PC-3 (cell line): ENCODE measurements around the gene PTPRH. TPM values are rescaled to one million over a fixed set of nuclear protein-coding genes. Genes with fewer than 3 reads are reported as not detected.

Source experiments
- ATAC-seq: fragments of 200-7000 bp; cut with Tn5 transposase; 2 replicates; pipeline ENCODE4 v1.9.1; 2020; ENCODE audit warnings: mild to moderate bottlenecking, moderate library complexity
- BruUV-seq: library from RNA; stranded (reverse); fragments of 400-500 nt; replicated peaks from 2 replicates; lab custom pipeline; 2021; lab: Mats Ljungman, UMichigan
- CTCF ChIA-PET: fragments of 300-600 bp; sonication (Branson Sonifier 250); formaldehyde crosslinking; loops from one replicate; lab custom pipeline; 2022; ENCODE audit warnings: antibody characterized with exemption; lab: Charles Lee
- POLR2A ChIA-PET: fragments of 300-600 bp; sonication (Branson Sonifier 250); formaldehyde crosslinking; loops from one replicate; lab custom pipeline; 2022; ENCODE audit warnings: antibody characterized with exemption; ENCODE audit not compliant: unreplicated experiment; lab: Charles Lee
- DNase-seq: peaks from one replicate; pipeline ENCODE4 v3.0.0-alpha.2; 2015
- H2AFZ ChIP-seq: fragments of 300-600 bp; sonication (generic); 2 replicates; pipeline ENCODE4 v1.6.0; 2016; ENCODE audit warnings: antibody characterized with exemption, low read length
- H3F3A ChIP-seq: fragments of 300-600 bp; sonication (generic); one replicate; pipeline ENCODE4 v1.6.0; 2017; ENCODE audit warnings: antibody characterized with exemption, low read length, control low read depth, mild to moderate bottlenecking; ENCODE audit not compliant: unreplicated experiment
- H3K27ac ChIP-seq: fragments of 300-600 bp; sonication (generic); 2 replicates; pipeline ENCODE4 v1.5.1; 2016; ENCODE audit warnings: mild to moderate bottlenecking, low read length
- H3K27me3 ChIP-seq: fragments of 300-600 bp; sonication (generic); 2 replicates; pipeline ENCODE4 v1.6.1; 2016; ENCODE audit warnings: low read length, mixed read lengths
- H3K36me3 ChIP-seq: fragments of 300-600 bp; sonication (generic); 2 replicates; pipeline ENCODE4 v1.6.1; 2016; ENCODE audit warnings: low read depth, mixed run types, low read length, mixed read lengths
- H3K4me1 ChIP-seq: fragments of 300-600 bp; sonication (generic); 2 replicates; pipeline ENCODE4 v1.5.1; 2016; ENCODE audit warnings: low read length; ENCODE audit not compliant: insufficient read depth
- H3K4me2 ChIP-seq: fragments of 300-600 bp; sonication (generic); 2 replicates; pipeline ENCODE4 v1.6.0; 2016; ENCODE audit warnings: low read length
- H3K4me3 ChIP-seq: fragments of 300-600 bp; sonication (generic); 2 replicates; pipeline ENCODE4 v1.5.1; 2016; ENCODE audit warnings: mild to moderate bottlenecking, low read length, mixed read lengths
- H3K79me2 ChIP-seq: fragments of 300-600 bp; sonication (generic); 2 replicates; pipeline ENCODE4 v1.6.1; 2017; ENCODE audit warnings: low read length, mixed read lengths
- H3K9ac ChIP-seq: fragments of 300-600 bp; sonication (generic); 2 replicates; pipeline ENCODE4 v1.6.0; 2016; ENCODE audit warnings: mild to moderate bottlenecking, low read length
- H3K9me2 ChIP-seq: fragments of 300-600 bp; sonication (generic); replicated peaks from 2 replicates; pipeline ENCODE4 v1.6.1; 2016; ENCODE audit warnings: mixed run types, low read length, mixed read lengths
- H3K9me3 ChIP-seq: fragments of 300-600 bp; sonication (generic); 2 replicates; pipeline ENCODE4 v1.6.1; 2016; ENCODE audit warnings: low read length, mixed read lengths
- H4K20me1 ChIP-seq: fragments of 300-600 bp; sonication (generic); 2 replicates; pipeline ENCODE4 v1.6.1; 2016; ENCODE audit warnings: low read length, mixed read lengths
- CTCF ChIP-seq: fragments of 300-600 bp; sonication (generic); conservative IDR thresholded peaks from 2 replicates; pipeline ENCODE4 v1.5.1; 2017; ENCODE audit warnings: antibody characterized with exemption, low read depth, mild to moderate bottlenecking, low read length
- EZH2 ChIP-seq: fragments of 300-600 bp; sonication (generic); IDR thresholded peaks from one replicate; pipeline ENCODE4 v1.6.1; 2017; ENCODE audit warnings: antibody characterized with exemption, mild to moderate bottlenecking, low read length; ENCODE audit not compliant: unreplicated experiment
- EZH2phosphoT487 ChIP-seq: fragments of 300-600 bp; sonication (generic); IDR thresholded peaks from 2 replicates; pipeline ENCODE4 v1.6.1; 2018; ENCODE audit warnings: mild to moderate bottlenecking, antibody characterized with exemption, low read length, borderline replicate concordance
- intact Hi-C: fragments of 100-400 bp; cut with micrococcal nuclease; formaldehyde crosslinking; loops from 2 replicates; pipeline ENCODE4 v1.9.0; 2023
- total RNA-seq: library from RNA; depleted of rRNA; stranded (reverse); fragments of >200 nt; gene quantifications from 2 replicates; pipeline ENCODE4 v1.2.3, GENCODE V29; 2014

Gene PTPRH
- total RNA-seq, 1 experiment from 2014 or later = 10.9 TPM

DNA sequence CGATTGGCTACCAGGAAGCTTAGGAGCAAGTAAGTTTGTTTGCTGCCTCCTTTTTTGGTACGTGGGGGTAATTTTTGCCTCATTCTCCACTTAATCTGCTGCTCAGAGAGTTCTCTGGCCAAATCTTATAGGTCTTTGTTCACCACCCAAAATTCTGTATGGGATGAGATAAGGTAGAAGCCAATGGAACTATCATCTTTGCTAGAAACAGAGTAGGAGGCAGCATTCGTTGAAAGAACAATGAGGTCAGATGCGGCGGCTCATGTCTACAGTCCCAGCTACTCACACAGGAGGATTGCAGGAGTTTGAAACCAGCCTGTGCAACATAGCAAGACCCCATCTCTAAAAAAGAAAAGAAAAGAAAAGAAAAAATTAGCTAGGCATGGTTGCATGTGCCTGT is 37.9 kb downstream of the PTPRH start:
- no peak overlapping the region for H3K4me3 ChIP-seq
- DNase-seq (no peak), ATAC-seq (no peak)
- BruUV-seq = no TSS peak
- no peak for TF ChIP-seq EZH2
- TF ChIP-seq CTCF = no peak
- no peak for TF ChIP-seq EZH2phosphoT487
- H3K27ac ChIP-seq = no peak overlapping the region
- no peaks in the 10 kb centered on the region for H3K9me3 ChIP-seq
- POLR2A ChIA-PET = no interaction called here
- no peak overlapping the region for H3K9ac ChIP-seq
- no peak overlapping the region for H3K4me2 ChIP-seq
- H3K36me3 ChIP-seq = no peaks in the 10 kb centered on the region
- H3K27me3 ChIP-seq = no peaks in the 10 kb centered on the region
- peaks cover 19% of the 10 kb centered on the region for H3K4me1 ChIP-seq
- intact Hi-C loops = loop anchor here (5.0 kb wide), 1 partner anchor 41 kb away; no protein-coding TSS in a partner anchor
- CTCF ChIA-PET = no interaction called here
- H3K9me2 ChIP-seq = no peaks in the 10 kb centered on the region
- H3F3A ChIP-seq = no peaks in the 10 kb centered on the region
- no peak overlapping the region for H2AFZ ChIP-seq
- no peaks in the 10 kb centered on the region for H4K20me1 ChIP-seq
- H3K79me2 ChIP-seq = no peaks in the 10 kb centered on the region

GRCh38 chr19:55169136-55169535 is 40.2 kb downstream of the PTPRH start:
- no TSS peak for BruUV-seq
- ChIA-PET CTCF (no interaction called here), POLR2A (no interaction called here)
- H3K9me3 ChIP-seq = no peaks in the 10 kb centered on the region
- no peak overlapping the region for H3K27ac ChIP-seq
- H3K36me3 ChIP-seq = no peaks in the 10 kb centered on the region
- H3K9ac ChIP-seq = no peak overlapping the region
- no peak for DNase-seq
- intact Hi-C loops = loop anchor here (5.0 to 10.0 kb wide), 2 partner anchors 88 to 94 kb away; partner anchors contain the start of genes EPS8L1 and PPP6R1
- H3K4me1 ChIP-seq = peaks cover 24% of the 10 kb centered on the region
- no peak overlapping the region for H2AFZ ChIP-seq
- TF ChIP-seq CTCF = no peak
- no peak for TF ChIP-seq EZH2phosphoT487
- TF ChIP-seq EZH2 = no peak
- H3K4me3 ChIP-seq = no peak overlapping the region
- ATAC-seq = no peak
- no peaks in the 10 kb centered on the region for H3K27me3 ChIP-seq
- H3F3A ChIP-seq = no peaks in the 10 kb centered on the region
- H3K4me2 ChIP-seq = no peak overlapping the region
- H3K9me2 ChIP-seq = no peaks in the 10 kb centered on the region
- no peaks in the 10 kb centered on the region for H4K20me1 ChIP-seq
- no peaks in the 10 kb centered on the region for H3K79me2 ChIP-seq
